Measurements from ENCODE around the gene PRKAG2.

PRKAG2 gene

GRCh38 chr7:151905353-151905752 lies 28.4 kb upstream of the PRKAG2 start:
- H3K27ac ChIP-seq: no peak overlapping the region
- TF ChIP-seq CTCF (IDR thresholded peaks at IDR 0.05) (no peak), ZFX (IDR thresholded peaks at IDR 0.05; ENCODE audit: borderline replicate concordance) (no peak)

- no peak for TF ChIP-seq CTCF (IDR thresholded peaks at IDR 0.05)
- TF ChIP-seq ZFX (IDR thresholded peaks at IDR 0.05; ENCODE audit: borderline replicate concordance): no peak
- H3K27ac ChIP-seq: no peak overlapping the region
Measured at GRCh38 chr7:151904270-151904669, 27.4 kb upstream of the PRKAG2 start.

GRCh38 chr7:151903249-151904032 lies 26.5 kb upstream of the PRKAG2 start:
- no peak overlapping the region for H3K27ac ChIP-seq
- TF ChIP-seq CTCF (IDR thresholded peaks at IDR 0.05): no peak
- TF ChIP-seq ZFX (IDR thresholded peaks at IDR 0.05; ENCODE audit: borderline replicate concordance): no peak

- TF ChIP-seq CTCF (IDR thresholded peaks at IDR 0.05) (no peak), ZFX (IDR thresholded peaks at IDR 0.05; ENCODE audit: borderline replicate concordance) (no peak)
- H3K27ac ChIP-seq: no peak overlapping the region
Measured at GRCh38 chr7:151902311-151902710, 25.4 kb upstream of the PRKAG2 start.

GRCh38 chr7:151901828-151902227 lies 24.9 kb upstream of the PRKAG2 start:
- no peak overlapping the region for H3K27ac ChIP-seq
- no peak for TF ChIP-seq CTCF (IDR thresholded peaks at IDR 0.05)
- no peak for TF ChIP-seq ZFX (IDR thresholded peaks at IDR 0.05; ENCODE audit: borderline replicate concordance)

GRCh38 chr7:151900986-151901621 lies 24.2 kb upstream of the PRKAG2 start:
- H3K27ac ChIP-seq: no peak overlapping the region
- no peak for TF ChIP-seq CTCF (IDR thresholded peaks at IDR 0.05)
- TF ChIP-seq ZFX (IDR thresholded peaks at IDR 0.05; ENCODE audit: borderline replicate concordance): no peak

GRCh38 chr7:151900591-151900985 lies 23.7 kb upstream of the PRKAG2 start:
- TF ChIP-seq ZFX (IDR thresholded peaks at IDR 0.05; ENCODE audit: borderline replicate concordance): no peak
- no peak for TF ChIP-seq CTCF (IDR thresholded peaks at IDR 0.05)
- H3K27ac ChIP-seq: no peak overlapping the region
